OCI-LY7 (cell line): ENCODE measurements around the gene HEATR3. TPM values are rescaled to one million over a fixed set of nuclear protein-coding genes. Genes with fewer than 3 reads are reported as not detected.
A peak's percentile ranks its signal among the peaks of the same experiment; 100 is the strongest.

ENCODE experiments used
- BruUV-seq: library from RNA; stranded (reverse); fragments of 400-500 nt; replicated peaks from 2 replicates; lab custom pipeline; 2021; lab: Mats Ljungman, UMichigan
- CTCF ChIA-PET: fragments of 300-600 bp; sonication (Branson Sonifier 250); formaldehyde crosslinking; loops from one replicate; lab custom pipeline; 2022; ENCODE audit warnings: antibody characterized with exemption; ENCODE audit not compliant: unreplicated experiment; lab: Charles Lee
- POLR2A ChIA-PET: fragments of 300-600 bp; sonication (Branson Sonifier 250); formaldehyde crosslinking; loops from one replicate; lab custom pipeline; 2022; ENCODE audit warnings: antibody characterized with exemption; lab: Charles Lee
- DNase-seq: peaks from one replicate; pipeline ENCODE4 v3.0.0-alpha.2; 2015; ENCODE audit warnings: low spot score
- H2AFZ ChIP-seq: fragments of 200-600 bp; sonication (generic), shearing (Covaris generic); 2 replicates; pipeline ENCODE4 v1.6.1; 2014; ENCODE audit warnings: mild to moderate bottlenecking, antibody characterized with exemption, low read length, moderate library complexity
- H3K27ac ChIP-seq: fragments of 200-600 bp; sonication (generic); 2 replicates; pipeline ENCODE4 v1.5.1; 2014; ENCODE audit warnings: mixed run types, low read depth, mild to moderate bottlenecking, moderate library complexity, low read length, inconsistent platforms; ENCODE audit not compliant: poor library complexity, severe bottlenecking
- H3K36me3 ChIP-seq: fragments of 200-600 bp; sonication (generic); 2 replicates; pipeline ENCODE4 v1.6.1; 2014; ENCODE audit warnings: mild to moderate bottlenecking, antibody characterized with exemption, low read length, moderate library complexity, mixed read lengths; ENCODE audit not compliant: insufficient read depth
- H3K4me1 ChIP-seq: fragments of 200-600 bp; sonication (generic); 2 replicates; pipeline ENCODE4 v1.5.1; 2014; ENCODE audit warnings: mild to moderate bottlenecking, low read length; ENCODE audit not compliant: insufficient read depth, poor library complexity, severe bottlenecking
- H3K4me2 ChIP-seq: fragments of 200-600 bp; sonication (generic); 2 replicates; pipeline ENCODE4 v1.6.1; 2014; ENCODE audit warnings: mild to moderate bottlenecking, low read length
- H3K4me3 ChIP-seq: fragments of 200-600 bp; sonication (generic); 2 replicates; pipeline ENCODE4 v1.5.1; 2014; ENCODE audit warnings: mild to moderate bottlenecking, low read depth, low read length; ENCODE audit not compliant: poor library complexity, severe bottlenecking
- H3K79me2 ChIP-seq: fragments of 200-600 bp; sonication (generic); 2 replicates; pipeline ENCODE4 v1.6.1; 2016; ENCODE audit warnings: low read depth, mild to moderate bottlenecking, low read length, moderate library complexity, mixed read lengths; ENCODE audit not compliant: insufficient read depth
- H3K9me2 ChIP-seq: fragments of 200-600 bp; sonication (generic); 2 replicates; pipeline ENCODE4 v1.6.1; 2016; ENCODE audit warnings: mild to moderate bottlenecking, low read length, mixed read lengths; ENCODE audit not compliant: insufficient read depth
- H3K9me3 ChIP-seq: fragments of 200-600 bp; sonication (generic); 2 replicates; pipeline ENCODE4 v1.6.1; 2014; ENCODE audit warnings: mild to moderate bottlenecking, mixed run types, low read length, mixed read lengths
- H4K20me1 ChIP-seq: fragments of 200-600 bp; sonication (generic); 2 replicates; pipeline ENCODE4 v1.6.1; 2014; ENCODE audit warnings: mild to moderate bottlenecking, antibody characterized with exemption, low read length, moderate library complexity, mixed read lengths; ENCODE audit not compliant: insufficient read depth
- CTCF ChIP-seq: fragments of 200-600 bp; sonication (generic); conservative IDR thresholded peaks from 2 replicates; pipeline ENCODE4 v1.5.1; 2014; ENCODE audit warnings: mild to moderate bottlenecking, antibody characterized with exemption, low read length, moderate library complexity, mixed read lengths
- EZH2phosphoT487 ChIP-seq: fragments of 200-600 bp; sonication (generic); IDR thresholded peaks from 2 replicates; pipeline ENCODE4 v1.6.1; 2018; ENCODE audit warnings: low read depth, borderline replicate concordance, mild to moderate bottlenecking, mixed run types, antibody characterized with exemption, low read length, moderate library complexity, mixed read lengths
- intact Hi-C: fragments of 100-400 bp; cut with micrococcal nuclease; formaldehyde crosslinking; loops from one replicate; pipeline ENCODE4 v1.10.0; 2022; ENCODE audit not compliant: unreplicated experiment
- total RNA-seq, 2 experiments: library from RNA; depleted of rRNA in 1 of 2; stranded (reverse); fragments of >200 nt in 1 of 2; shearing (Covaris generic) in 1 of 2; gene quantifications; 2 replicates each; pipeline ENCODE4 v1.2.3, GENCODE V29; 2014 to 2022

HEATR3 gene
- total RNA-seq, 2 experiments from 2014 or later, result 34.2 to 50.6 TPM

- intact Hi-C loops, result loop anchor here (2.0 to 5.0 kb wide), 3 partner anchors 41 to 342 kb away; partner anchors contain the start of genes BRD7 and TENT4B
- CTCF ChIA-PET, result interaction anchor here (0.7 to 2.2 kb wide), 8 partner anchors 13 to 185 kb away, joined by 3 to 30 read pairs (median 3); no protein-coding TSS in a partner anchor
- peaks cover 14% of the 10 kb centered on the region for H3K4me1 ChIP-seq
- POLR2A ChIA-PET, result interaction anchor here (0.9 to 1.7 kb wide), 9 partner anchors 10 to 206 kb away, joined by 3 to 11 read pairs (median 4); partner anchors contain the start of gene HEATR3
- peak overlapping the region; percentile 90 for H2AFZ ChIP-seq
- peak overlapping the region; percentile 38 for H3K27ac ChIP-seq
- peak overlapping the region; percentile 98 for H3K4me3 ChIP-seq
- no peaks in the 10 kb centered on the region for H3K9me2 ChIP-seq
- peak overlapping the region; percentile 95 for H3K4me2 ChIP-seq
- H4K20me1 ChIP-seq, result peaks cover 17% of the 10 kb centered on the region; the same call in 1 of the 2 replicates
- peaks cover 32% of the 10 kb centered on the region for H3K36me3 ChIP-seq
- H3K9me3 ChIP-seq, result no peaks in the 10 kb centered on the region
- DNase-seq, result peak; percentile 36
- peaks cover 37% of the 10 kb centered on the region for H3K79me2 ChIP-seq
- BruUV-seq, result no TSS peak
- TF ChIP-seq EZH2phosphoT487 (no peak), CTCF (no peak)
Observed at GRCh38 chr16:50025537-50025931, 40.2 kb upstream of the HEATR3 start.

- Histone ChIP-seq H3K4me1 (peaks cover 14% of the 10 kb centered on the region), H3K4me2 (no peak overlapping the region), H3K79me2 (peaks cover 37% of the 10 kb centered on the region), H3K4me3 (no peak overlapping the region), H3K27ac (no peak overlapping the region), H3K36me3 (peaks cover 53% of the 10 kb centered on the region), H2AFZ (no peak overlapping the region), H4K20me1 (peaks cover 17% of the 10 kb centered on the region; the same call in 1 of the 2 replicates), H3K9me3 (no peaks in the 10 kb centered on the region), H3K9me2 (no peaks in the 10 kb centered on the region)
- no peak for DNase-seq
- POLR2A ChIA-PET, result interaction anchor here (0.5 to 1.6 kb wide), 4 partner anchors 9 to 878 kb away, joined by 3 to 4 read pairs (median 3); no protein-coding TSS in a partner anchor
- no TSS peak for BruUV-seq
- intact Hi-C loops, result loop anchor here (5.0 kb wide), 1 partner anchor 339 kb away; the partner anchor contains the start of gene BRD7
- CTCF ChIA-PET, result no interaction called here
- TF ChIP-seq CTCF, result no peak
- TF ChIP-seq EZH2phosphoT487, result no peak
Observed at GRCh38 chr16:50027829-50028228, 37.9 kb upstream of the HEATR3 start.

GRCh38 chr16:50035468-50035992 lies 30.2 kb upstream of the HEATR3 start:
- no peak overlapping the region for H2AFZ ChIP-seq
- no peak overlapping the region for H3K4me3 ChIP-seq
- BruUV-seq, result no TSS peak
- no peaks in the 10 kb centered on the region for H3K79me2 ChIP-seq
- DNase-seq, result no peak
- H3K27ac ChIP-seq, result no peak overlapping the region
- peaks cover 55% of the 10 kb centered on the region for H3K36me3 ChIP-seq
- no peaks in the 10 kb centered on the region for H3K9me3 ChIP-seq
- ChIA-PET POLR2A (no interaction called here), CTCF (no interaction called here)
- intact Hi-C loops, result no loop called here
- H3K4me2 ChIP-seq, result no peak overlapping the region
- peaks cover 6% of the 10 kb centered on the region for H3K4me1 ChIP-seq
- no peaks in the 10 kb centered on the region for H4K20me1 ChIP-seq
- no peaks in the 10 kb centered on the region for H3K9me2 ChIP-seq
- TF ChIP-seq EZH2phosphoT487, result no peak
- no peak for TF ChIP-seq CTCF
